ENCODE measurements around the gene CACNA1A.

DNA sequence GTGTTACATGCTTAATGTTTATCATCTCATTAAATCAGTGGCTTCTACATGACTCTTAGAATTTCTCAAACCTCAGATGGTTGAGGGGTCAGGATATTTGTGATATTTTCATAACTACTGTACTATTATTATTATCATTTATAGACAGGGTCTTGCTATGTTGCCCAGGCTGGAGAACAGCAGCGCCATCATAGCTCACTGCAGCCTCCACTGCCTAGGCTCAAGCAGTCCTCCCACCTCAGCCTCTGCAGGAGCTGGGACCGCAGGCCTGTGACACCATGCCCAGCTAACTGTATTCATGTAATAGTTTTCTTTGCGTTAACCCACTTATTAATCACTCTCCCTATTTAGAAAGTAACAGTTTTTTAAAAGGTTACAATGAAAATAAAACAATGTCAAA lies 346.6 kb downstream of the CACNA1A start:
- TF ChIP-seq, protein P1, sequence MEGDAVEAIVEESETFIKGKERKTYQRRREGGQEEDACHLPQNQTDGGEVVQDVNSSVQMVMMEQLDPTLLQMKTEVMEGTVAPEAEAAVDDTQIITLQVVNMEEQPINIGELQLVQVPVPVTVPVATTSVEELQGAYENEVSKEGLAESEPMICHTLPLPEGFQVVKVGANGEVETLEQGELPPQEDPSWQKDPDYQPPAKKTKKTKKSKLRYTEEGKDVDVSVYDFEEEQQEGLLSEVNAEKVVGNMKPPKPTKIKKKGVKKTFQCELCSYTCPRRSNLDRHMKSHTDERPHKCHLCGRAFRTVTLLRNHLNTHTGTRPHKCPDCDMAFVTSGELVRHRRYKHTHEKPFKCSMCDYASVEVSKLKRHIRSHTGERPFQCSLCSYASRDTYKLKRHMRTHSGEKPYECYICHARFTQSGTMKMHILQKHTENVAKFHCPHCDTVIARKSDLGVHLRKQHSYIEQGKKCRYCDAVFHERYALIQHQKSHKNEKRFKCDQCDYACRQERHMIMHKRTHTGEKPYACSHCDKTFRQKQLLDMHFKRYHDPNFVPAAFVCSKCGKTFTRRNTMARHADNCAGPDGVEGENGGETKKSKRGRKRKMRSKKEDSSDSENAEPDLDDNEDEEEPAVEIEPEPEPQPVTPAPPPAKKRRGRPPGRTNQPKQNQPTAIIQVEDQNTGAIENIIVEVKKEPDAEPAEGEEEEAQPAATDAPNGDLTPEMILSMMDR (IDR thresholded peaks at IDR 0.05): no peak
- no peak for TF ChIP-seq POLR2A (IDR thresholded peaks at IDR 0.05)
